ENCODE results near the gene CDH4. TPM values are rescaled to one million over a fixed set of nuclear protein-coding genes. Genes with fewer than 3 reads are reported as not detected.

Gene CDH4
- total and polyA plus RNA-seq, 2 of the 4 experiments (the other 2 are of a cell fraction), result 1.6 to 3.5 TPM

DNA sequence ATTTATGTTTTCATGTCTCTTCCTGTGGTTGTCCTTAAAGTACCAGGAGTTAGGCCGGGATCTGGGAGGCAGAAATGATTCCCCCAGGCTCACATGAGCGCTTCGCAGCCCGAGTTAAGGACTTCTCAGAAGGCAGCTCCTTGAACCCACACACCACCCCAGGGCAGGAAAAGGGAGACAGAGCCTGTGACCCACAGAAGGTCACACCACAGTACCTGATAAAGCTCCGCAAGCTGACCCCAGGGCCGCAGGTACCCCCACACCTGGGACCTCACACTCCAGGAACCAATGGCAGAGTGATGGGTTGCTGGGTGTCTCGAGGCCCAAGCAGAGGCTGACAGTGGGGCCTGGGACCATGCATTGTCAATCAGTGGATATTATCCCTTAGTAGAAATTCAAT lies 207.6 kb downstream of the CDH4 start:
- no peaks in the 10 kb centered on the region; a peak in 1 of 4 replicates for H3K79me1 ChIP-seq (ENCODE audit: low read depth in 1 of 2, low read length in 2 of 2)
- WGBS, 2 experiments (ENCODE audit: extremely low coverage in 2 of 2, insufficient read length in 1 of 2), result no CpG with 5 or more reads among the region's 7 CpGs
- no peaks in the 10 kb centered on the region for H3K9me1 ChIP-seq (ENCODE audit: insufficient read depth, low read length)
- H3K36me3 ChIP-seq (ENCODE audit: control insufficient read depth, insufficient read depth, low read length), result no peaks in the 10 kb centered on the region
- TF ChIP-seq SMC3 (IDR thresholded peaks at IDR 0.05; ENCODE audit: low read depth, low read length) (no peak), CEBPB (IDR thresholded peaks at IDR 0.05; ENCODE audit: low read depth, low read length) (no peak), POLR2A (IDR thresholded peaks at IDR 0.05; ENCODE audit: low read depth, low read length) (no peak)
- no peak overlapping the region for H2BK5ac ChIP-seq (ENCODE audit: low read depth, low read length, poor library complexity, severe bottlenecking)
- H3K9me3 ChIP-seq (ENCODE audit: control insufficient read depth, insufficient read depth, low read length), result peaks cover 17% of the 10 kb centered on the region; the same call in 1 of the 2 replicates
- ATAC-seq (ENCODE audit: low read depth), result no peak
- DNase-seq, result no peak
- H4K91ac ChIP-seq (ENCODE audit: insufficient read depth, low read depth, low read length), result no peak overlapping the region
- H2BK120ac ChIP-seq (ENCODE audit: low read depth, low read length), result no peak overlapping the region
- BruUV-seq (replicated peaks), result no TSS peak
- dilution Hi-C loops (cut with HindIII; ENCODE audit: low sequenced_read_pairs, unreplicated experiment) (no loop called here), intact Hi-C loops (cut with micrococcal nuclease) (no loop called here), in situ Hi-C loops (cut with MboI; ENCODE audit: low sequenced_read_pairs) (no loop called here)
- no peak overlapping the region for H3K18ac ChIP-seq (ENCODE audit: low read depth, low read length)
- no peak overlapping the region for H3K4me3 ChIP-seq (ENCODE audit: insufficient read depth, low read depth, low read length)
- H3K27me3 ChIP-seq (ENCODE audit: control insufficient read depth, insufficient read depth, low read length), result no peaks in the 10 kb centered on the region
- H2AK9ac ChIP-seq (replicated peaks; ENCODE audit: low read depth, low read length, poor library complexity), result no peak overlapping the region
- ChIA-PET POLR2A (ENCODE audit: unreplicated experiment) (no interaction called here), CTCF (no interaction called here)
- no peak overlapping the region for H2AFZ ChIP-seq (replicated peaks; ENCODE audit: low read length, poor library complexity)
- no peak overlapping the region for H2AK5ac ChIP-seq (ENCODE audit: low read depth, low read length)
- H4K5ac ChIP-seq (ENCODE audit: low read depth, low read length), result no peak overlapping the region
- H2BK20ac ChIP-seq (ENCODE audit: low read depth, low read length), result no peak overlapping the region
- no peak overlapping the region for H2BK15ac ChIP-seq (ENCODE audit: low read depth, low read length)
- no peak overlapping the region for H3K4me2 ChIP-seq (ENCODE audit: low read depth, low read length)
- no peak overlapping the region for H3K56ac ChIP-seq (ENCODE audit: extremely low read depth, insufficient read depth, low read length)
- no peaks in the 10 kb centered on the region; the same call in none of the 2 replicates for H4K20me1 ChIP-seq (ENCODE audit: insufficient read depth, low read length)
- no peak overlapping the region for H3K9ac ChIP-seq (ENCODE audit: low read depth, low read length)
- H3K4ac ChIP-seq (ENCODE audit: low read depth, low read length), result no peak overlapping the region
- no peak overlapping the region for H3K14ac ChIP-seq (replicated peaks; ENCODE audit: low read depth, low read length)
- H3K23ac ChIP-seq (ENCODE audit: low read depth, low read length), result no peak overlapping the region
- H4K8ac ChIP-seq (ENCODE audit: low read depth in 2 of 2, low read length in 2 of 2), result no peak overlapping the region
- H3K27ac ChIP-seq (ENCODE audit: insufficient read depth, low read length), result no peak overlapping the region
- no peaks in the 10 kb centered on the region for H3K4me1 ChIP-seq (ENCODE audit: control insufficient read depth, insufficient read depth, low read length)

Measured in IMR-90 (cell line).